Stomach (tissue), 9 donors: ENCODE measurements around the gene ASPG. TPM values are rescaled to one million over a fixed set of nuclear protein-coding genes. Genes with fewer than 3 reads are reported as not detected.

Experiments used
- DNase-seq, 2 donors: peaks; one replicate each; pipeline versions ENCODE4 v3.0.0 to v3.0.0-alpha.2; 2013 to 2019
- H3K27ac ChIP-seq, 5 donors: fragments of 200-600 bp in 4 of 5; sonication (generic) in 4 of 5; one replicate each; pipeline ENCODE4 v1.5.1; 2013 to 2019; ENCODE audit warnings: mild to moderate bottlenecking in 1 of 5, moderate library complexity in 1 of 5
- H3K27me3 ChIP-seq, 3 donors: fragments of 200-600 bp; sonication (generic); one replicate each; pipeline ENCODE4 v1.5.1; 2017 to 2019; ENCODE audit warnings: mixed run types in 1 of 3
- H3K36me3 ChIP-seq, 4 donors: fragments of 200-600 bp; sonication (generic); 1 replicate in 3 of 4; 2 replicates in 1 of 4; pipeline ENCODE4 v1.5.1; 2016 to 2019
- H3K4me1 ChIP-seq, 4 donors: fragments of 200-600 bp; sonication (generic); one replicate each; pipeline ENCODE4 v1.5.1; 2016 to 2019
- H3K4me3 ChIP-seq, 4 donors: fragments of 200-600 bp; sonication (generic) in 3 of 4; one replicate each; pipeline ENCODE4 v1.5.1; 2016 to 2019; ENCODE audit warnings: mild to moderate bottlenecking in 1 of 4
- H3K9me3 ChIP-seq, 4 donors: fragments of 200-600 bp; sonication (generic); one replicate each; pipeline ENCODE4 v1.5.1; 2016 to 2019
- EP300 ChIP-seq: sonication (generic); formaldehyde crosslinking; IDR thresholded peaks from one replicate; pipeline ENCODE4 v1.6.1; 2017; ENCODE audit warnings: antibody characterized with exemption
- POLR2A ChIP-seq, 4 donors: fragments of 450-650 bp; IDR thresholded peaks; one replicate each; pipeline ENCODE4 v1.6.1; 2016; ENCODE audit warnings: antibody characterized with exemption in 4 of 4, control low read depth in 2 of 4, mild to moderate bottlenecking in 1 of 4, moderate library complexity in 1 of 4
- POLR2AphosphoS5 ChIP-seq, 3 donors: sonication (generic); formaldehyde crosslinking; IDR thresholded peaks; one replicate each; pipeline ENCODE4 v1.6.1; 2016; ENCODE audit warnings: antibody characterized with exemption in 3 of 3
- WGBS, 5 donors: extraction: QIAGEN DNeasy Blood & Tissue Kit in 3 of 5; methylation state at CpG; one replicate each; pipeline versions ENCODE4 v1.1.5 to v1.1.7; 2013 to 2018; 5-methylcytosine and 5-hydroxymethylcytosine counted together
- intact Hi-C: fragments of 100-400 bp; cut with DNase I; formaldehyde crosslinking; loops from one replicate; pipeline ENCODE4 v1.15.1; 2023; ENCODE audit warnings: low total_unique reads
- polyA plus RNA-seq, 3 donors: library from polyadenylated mRNA; stranded (reverse); fragments of 200-250 nt; gene quantifications; one replicate each; pipeline ENCODE4 v1.2.3, GENCODE V29; 2013
- small RNA-seq, 4 donors: library from RNA; depleted of rRNA; stranded (forward); fragments of <200 nt; gene quantifications; one replicate each; pipeline ENCODE3, GENCODE V24; 2016
- total RNA-seq, 5 donors: library from RNA; depleted of rRNA; stranded (reverse); fragments of >200 nt; gene quantifications; one replicate each; pipeline versions ENCODE4 v1.1.0 to v1.2.3, GENCODE V29; 2014 to 2016
- TF ChIP-seq, protein P1 (sequence below), 7 experiments: fragments of 450-650 bp in 4 of 7; fragments of 200-600 bp in 3 of 7; sonication (generic) in 3 of 7; IDR thresholded peaks; one replicate each; pipeline ENCODE4 v1.5.1; 2016 to 2019; ENCODE audit warnings: antibody characterized with exemption in 7 of 7, control low read depth in 2 of 7, mild to moderate bottlenecking in 1 of 7
- donor health status: healthy with polysubstance abuse.
- donor health status: Bipolar disorder and iron deficiency.
- donor health status: healthy.

The ASPG gene
- total and polyA plus RNA-seq, 8 donors, result 0.12 to 10.7 (median 4.4) TPM; not detected in 1

DNA sequence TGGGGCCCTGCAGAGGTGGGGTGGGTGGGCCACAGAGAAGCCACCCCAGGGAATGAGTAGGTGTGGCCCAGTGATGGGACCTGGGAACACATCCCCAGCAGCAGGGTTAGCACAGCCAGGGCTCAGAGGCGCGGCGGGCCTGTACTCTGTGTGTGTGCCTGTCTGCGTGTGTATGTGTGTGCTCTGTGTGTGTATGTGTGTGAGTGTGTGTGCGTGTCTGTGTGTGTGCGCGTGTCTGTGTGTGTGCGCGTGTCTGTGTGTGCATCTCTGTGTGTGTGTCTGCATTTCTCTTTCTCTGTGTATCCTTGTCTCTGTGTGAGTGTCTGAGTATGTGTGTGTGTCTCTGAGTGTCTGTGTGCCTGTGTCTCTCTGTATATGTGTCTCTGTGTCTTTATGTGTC lies 79.0 kb downstream of the ASPG start:
- Histone ChIP-seq H3K4me3 (no peak overlapping the region), H3K27ac (no peak overlapping the region), H3K36me3 (no peaks in the 10 kb centered on the region), H3K27me3 (peaks cover 0 to 2% (median 0%) of the 10 kb centered on the region in 3 donors), H3K4me1 (no peaks in the 10 kb centered on the region), H3K9me3 (no peaks in the 10 kb centered on the region)
- WGBS, 5 donors, result 77 to 86% (median 79%) methylated on average over 8 to 9 of the region's 9 CpGs
- intact Hi-C loops, result no loop called here
- no peak for TF ChIP-seq POLR2AphosphoS5 (IDR thresholded peaks at IDR 0.05)
- TF ChIP-seq POLR2A (IDR thresholded peaks at IDR 0.05), result no peak
- no peak for TF ChIP-seq EP300
- TF ChIP-seq, protein P1, sequence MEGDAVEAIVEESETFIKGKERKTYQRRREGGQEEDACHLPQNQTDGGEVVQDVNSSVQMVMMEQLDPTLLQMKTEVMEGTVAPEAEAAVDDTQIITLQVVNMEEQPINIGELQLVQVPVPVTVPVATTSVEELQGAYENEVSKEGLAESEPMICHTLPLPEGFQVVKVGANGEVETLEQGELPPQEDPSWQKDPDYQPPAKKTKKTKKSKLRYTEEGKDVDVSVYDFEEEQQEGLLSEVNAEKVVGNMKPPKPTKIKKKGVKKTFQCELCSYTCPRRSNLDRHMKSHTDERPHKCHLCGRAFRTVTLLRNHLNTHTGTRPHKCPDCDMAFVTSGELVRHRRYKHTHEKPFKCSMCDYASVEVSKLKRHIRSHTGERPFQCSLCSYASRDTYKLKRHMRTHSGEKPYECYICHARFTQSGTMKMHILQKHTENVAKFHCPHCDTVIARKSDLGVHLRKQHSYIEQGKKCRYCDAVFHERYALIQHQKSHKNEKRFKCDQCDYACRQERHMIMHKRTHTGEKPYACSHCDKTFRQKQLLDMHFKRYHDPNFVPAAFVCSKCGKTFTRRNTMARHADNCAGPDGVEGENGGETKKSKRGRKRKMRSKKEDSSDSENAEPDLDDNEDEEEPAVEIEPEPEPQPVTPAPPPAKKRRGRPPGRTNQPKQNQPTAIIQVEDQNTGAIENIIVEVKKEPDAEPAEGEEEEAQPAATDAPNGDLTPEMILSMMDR (IDR thresholded peaks at IDR 0.05), result no peak
- no peak for DNase-seq

Small RNA genes within 50 kb of the gene (small RNA-seq; reads per million reads assigned to genes)
- 106 to 535 (median 226) reads per million in 4 donors for gene MIR203A

Other genes starting within 250 kb of the ASPG start
- 10 to 100 TPM; 16.7 to 84.0 (median 28.1) TPM for gene PPP1R13B, start 238.1 kb upstream of the ASPG start, total RNA-seq
- gene PPP1R13B, start 238.1 kb upstream of the ASPG start, polyA plus RNA-seq, result 10 to 100 TPM; 10.8 to 15.5 (median 12.7) TPM
- gene TDRD9, start 157.2 kb upstream of the ASPG start, total RNA-seq, result 1 to 10 TPM in 3 of 5 donors, not detected in 2; 1.3 to 8.8 (median 2.6) TPM
- 1 to 10 TPM in 2 of 3 donors, under 1 TPM in 1; 0.85 to 3.7 (median 2.2) TPM for gene TDRD9, start 157.2 kb upstream of the ASPG start, polyA plus RNA-seq
- gene RD3L, start 143.2 kb upstream of the ASPG start, total RNA-seq, result not detected
- not detected for gene RD3L, start 143.2 kb upstream of the ASPG start, polyA plus RNA-seq
- 10 to 100 TPM in 1 of 5 donors, 1 to 10 TPM in 3, under 1 TPM in 1; 0.89 to 21.7 (median 2.8) TPM for gene KIF26A, start 52.9 kb downstream of the ASPG start, total RNA-seq
- 1 to 10 TPM in 2 of 3 donors, under 1 TPM in 1; 0.65 to 1.8 (median 1.2) TPM for gene KIF26A, start 52.9 kb downstream of the ASPG start, polyA plus RNA-seq